Measurements from ENCODE around the gene THAP3. TPM values are rescaled to one million over a fixed set of nuclear protein-coding genes. Genes with fewer than 3 reads are reported as not detected.
A peak's percentile ranks its signal among the peaks of the same experiment; 100 is the strongest.
"Not testable (repeated sequence)": the region's sequence is repeated elsewhere in the genome, so short reads cannot be mapped to it uniquely, and the experiment has no call there.

THAP3 gene
- total RNA-seq, 4 donors from 2014 or later = 7.5 to 21.0 (median 13.2) TPM

GRCh38 chr1:6597777-6598131 lies 26.9 kb upstream of the THAP3 start:
- DNase-seq = no peak
- Histone ChIP-seq H3K27ac (no peak overlapping the region), H3K36me3 (peaks cover 0 to 37% (median 13%) of the 10 kb centered on the region in 4 donors), H3K27me3 (no peaks in the 10 kb centered on the region), H3K4me1 (peaks cover 19 to 56% (median 49%) of the 10 kb centered on the region in 4 donors), H3K9me3 (no peaks in the 10 kb centered on the region), H3K4me3 (no peak overlapping the region)
- in situ Hi-C loops (cut with MboI; ENCODE audit: low pct_ligation_motif_present in 1 of 4, low pct_unique_long_range_greater_than_20kb in 1 of 4, low sequenced_read_pairs in 3 of 4) = no loop called here
- TF ChIP-seq CTCF (IDR thresholded peaks at IDR 0.05) = no peak
- intact Hi-C loops (cut with DNase I; ENCODE audit: low total_unique reads) = no loop called here
- 84% methylated on average over 6 of the region's 6 CpGs; no CpG with 5 or more reads in 1 of the 2 donors for WGBS, 2 donors (ENCODE audit: low coverage in 1 of 2)

GRCh38 chr1:6599141-6599975 lies 25.3 kb upstream of the THAP3 start:
- 70 to 74% methylated on average over 2 to 25 of the region's 31 CpGs for whole genome bisulfite sequencing, 2 donors (ENCODE audit: low coverage in 1 of 2)
- Histone ChIP-seq H3K9me3 (no peaks in the 10 kb centered on the region), H3K4me1 (peaks cover 26 to 63% (median 57%) of the 10 kb centered on the region in 4 donors), H3K36me3 (peaks cover 0 to 22% (median 4%) of the 10 kb centered on the region in 4 donors), H3K27ac (peak overlapping the region; percentile 95 to 99 (median 98)), H3K27me3 (no peaks in the 10 kb centered on the region), H3K4me3 (peak overlapping the region in 3 of 4 donors; percentile 68 to 90 (median 74))
- peak; percentile 49 for DNase-seq
- in situ Hi-C loops (cut with MboI; ENCODE audit: low pct_ligation_motif_present in 1 of 4, low pct_unique_long_range_greater_than_20kb in 1 of 4, low sequenced_read_pairs in 3 of 4) (no loop called here), intact Hi-C loops (cut with DNase I; ENCODE audit: low total_unique reads) (no loop called here)
- TF ChIP-seq POLR2AphosphoS5 (IDR thresholded peaks at IDR 0.05) = no peak
- TF ChIP-seq EP300 (IDR thresholded peaks at IDR 0.05; ENCODE audit: low read depth) = no peak
- TF ChIP-seq POLR2A (IDR thresholded peaks at IDR 0.05) = no peak
- TF ChIP-seq CTCF (IDR thresholded peaks at IDR 0.05) = no peak

- H3K9me3 ChIP-seq; intact Hi-C loops (cut with DNase I; ENCODE audit: low total_unique reads); in situ Hi-C loops (cut with MboI; ENCODE audit: low pct_ligation_motif_present in 1 of 4, low pct_unique_long_range_greater_than_20kb in 1 of 4, low sequenced_read_pairs in 3 of 4): not testable (repeated sequence)
Observed at GRCh38 chr1:6599991-6600390, 24.7 kb upstream of the THAP3 start.

GRCh38 chr1:6600410-6601048 lies 24.1 kb upstream of the THAP3 start:
- in situ Hi-C loops (cut with MboI; ENCODE audit: low pct_ligation_motif_present in 1 of 4, low pct_unique_long_range_greater_than_20kb in 1 of 4, low sequenced_read_pairs in 3 of 4) = no loop called here
- intact Hi-C loops (cut with DNase I; ENCODE audit: low total_unique reads) = no loop called here

More at GRCh38 chr1:6599991-6600390, 24.7 kb upstream of the THAP3 start:
- peaks cover 28 to 66% (median 54%) of the 10 kb centered on the region in 4 donors for H3K4me1 ChIP-seq
- WGBS, 2 donors (ENCODE audit: low coverage in 1 of 2) = 50 to 51% methylated on average over 2 to 8 of the region's 8 CpGs
- not testable (repeated sequence) for H3K27me3 ChIP-seq, DNase-seq
- H3K36me3 ChIP-seq = peaks cover 0 to 19% (median 4%) of the 10 kb centered on the region in 4 donors
- peak overlapping the region; percentile 95 to 99 (median 98) for H3K27ac ChIP-seq
- peak overlapping the region; percentile 64 to 90 (median 71) for H3K4me3 ChIP-seq

More at GRCh38 chr1:6600410-6601048, 24.1 kb upstream of the THAP3 start:
- no peak for DNase-seq
- H3K36me3 ChIP-seq = peaks cover 0 to 15% (median 4%) of the 10 kb centered on the region in 4 donors
- no peaks in the 10 kb centered on the region for H3K27me3 ChIP-seq
- peak overlapping the region; percentile 64 to 90 (median 71) for H3K4me3 ChIP-seq
- H3K9me3 ChIP-seq = no peaks in the 10 kb centered on the region
- WGBS, 2 donors (ENCODE audit: low coverage in 1 of 2) = 21 to 80% methylated on average over 2 to 8 of the region's 10 CpGs
- H3K4me1 ChIP-seq = peaks cover 28 to 67% (median 52%) of the 10 kb centered on the region in 4 donors
- H3K27ac ChIP-seq = peak overlapping the region; percentile 95 to 99 (median 98)
- TF ChIP-seq EP300 (IDR thresholded peaks at IDR 0.05; ENCODE audit: low read depth) (no peak), CTCF (IDR thresholded peaks at IDR 0.05) (no peak)
